ENCODE results near the gene TMEM91. TPM values are rescaled to one million over a fixed set of nuclear protein-coding genes. Genes with fewer than 3 reads are reported as not detected.

The TMEM91 gene
- polyA plus RNA-seq, 1 donor (not counting 4 experiments of a cell fraction or from before 2014, with no cell fraction given) = 6.3 TPM

GRCh38 chr19:41411968-41412265, 35.6 kb downstream of the TMEM91 start:
- H3K27me3 ChIP-seq (ENCODE audit: control insufficient read depth, extremely low read depth, insufficient read depth, low read length) = no peaks in the 10 kb centered on the region
- no peak overlapping the region for H3K27ac ChIP-seq (ENCODE audit: control insufficient read depth, insufficient read depth, low read length)
- TF ChIP-seq, protein P1, sequence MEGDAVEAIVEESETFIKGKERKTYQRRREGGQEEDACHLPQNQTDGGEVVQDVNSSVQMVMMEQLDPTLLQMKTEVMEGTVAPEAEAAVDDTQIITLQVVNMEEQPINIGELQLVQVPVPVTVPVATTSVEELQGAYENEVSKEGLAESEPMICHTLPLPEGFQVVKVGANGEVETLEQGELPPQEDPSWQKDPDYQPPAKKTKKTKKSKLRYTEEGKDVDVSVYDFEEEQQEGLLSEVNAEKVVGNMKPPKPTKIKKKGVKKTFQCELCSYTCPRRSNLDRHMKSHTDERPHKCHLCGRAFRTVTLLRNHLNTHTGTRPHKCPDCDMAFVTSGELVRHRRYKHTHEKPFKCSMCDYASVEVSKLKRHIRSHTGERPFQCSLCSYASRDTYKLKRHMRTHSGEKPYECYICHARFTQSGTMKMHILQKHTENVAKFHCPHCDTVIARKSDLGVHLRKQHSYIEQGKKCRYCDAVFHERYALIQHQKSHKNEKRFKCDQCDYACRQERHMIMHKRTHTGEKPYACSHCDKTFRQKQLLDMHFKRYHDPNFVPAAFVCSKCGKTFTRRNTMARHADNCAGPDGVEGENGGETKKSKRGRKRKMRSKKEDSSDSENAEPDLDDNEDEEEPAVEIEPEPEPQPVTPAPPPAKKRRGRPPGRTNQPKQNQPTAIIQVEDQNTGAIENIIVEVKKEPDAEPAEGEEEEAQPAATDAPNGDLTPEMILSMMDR (optimal IDR thresholded peaks at IDR 0.05 in 1 of 3, IDR thresholded peaks at IDR 0.05 in 1 of 3, conservative IDR thresholded peaks at IDR 0.05 in 1 of 3; ENCODE audit: extremely low read depth in 1 of 3, insufficient read depth in 2 of 3, low read length in 3 of 3) = no peak
- TF ChIP-seq EZH2 (IDR thresholded peaks at IDR 0.05; ENCODE audit: low read length) = no peak
- no peaks in the 10 kb centered on the region for H3K9me1 ChIP-seq (ENCODE audit: control insufficient read depth, extremely low read depth, insufficient read depth, low read length)
- H3K9me3 ChIP-seq (ENCODE audit: control insufficient read depth, low read depth, low read length) = no peaks in the 10 kb centered on the region
- no peak overlapping the region for H3K4me3 ChIP-seq (ENCODE audit: control insufficient read depth in 2 of 3, extremely low read depth in 1 of 3, insufficient read depth in 2 of 3, low read depth in 1 of 3, low read length in 3 of 3)
- peaks cover 0 to 5% of the 10 kb centered on the region in 2 experiments for H3K36me3 ChIP-seq (ENCODE audit: control insufficient read depth in 2 of 2, extremely low read depth in 1 of 2, insufficient read depth in 2 of 2, low read length in 2 of 2)
- H4K20me1 ChIP-seq (ENCODE audit: control insufficient read depth, extremely low read depth, insufficient read depth, low read length) = no peaks in the 10 kb centered on the region
- DNase-seq (ENCODE audit: low read depth, low spot score) (no peak), FAIRE-seq (no peak)
- no peak overlapping the region for H2AFZ ChIP-seq (ENCODE audit: control insufficient read depth, low read length)
- no peak overlapping the region for H3K9ac ChIP-seq (ENCODE audit: control insufficient read depth, extremely low read depth, insufficient read depth, low read length)
- dilution Hi-C loops (cut with MboI; ENCODE audit: extremely low pct_ligation_motif_present, low sequenced_read_pairs) = no loop called here
- no peaks in the 10 kb centered on the region for H3K79me2 ChIP-seq (ENCODE audit: control insufficient read depth, insufficient read depth, low read length)
- H3K4me1 ChIP-seq (ENCODE audit: control insufficient read depth, extremely low read depth, insufficient read depth, low read length) = peaks cover 5% of the 10 kb centered on the region
- no peak overlapping the region for H3K4me2 ChIP-seq (ENCODE audit: control insufficient read depth, extremely low read depth, insufficient read depth, low read depth, low read length)

GRCh38 chr19:41412953-41413352, 36.6 kb downstream of the TMEM91 start:
- Histone ChIP-seq H3K4me3 (ENCODE audit: control insufficient read depth in 2 of 3, extremely low read depth in 1 of 3, insufficient read depth in 2 of 3, low read depth in 1 of 3, low read length in 3 of 3) (no peak overlapping the region), H3K9ac (ENCODE audit: control insufficient read depth, extremely low read depth, insufficient read depth, low read length) (no peak overlapping the region), H3K27ac (ENCODE audit: control insufficient read depth, insufficient read depth, low read length) (no peak overlapping the region), H3K9me1 (ENCODE audit: control insufficient read depth, extremely low read depth, insufficient read depth, low read length) (no peaks in the 10 kb centered on the region), H3K4me2 (ENCODE audit: control insufficient read depth, extremely low read depth, insufficient read depth, low read depth, low read length) (no peak overlapping the region), H2AFZ (ENCODE audit: control insufficient read depth, low read length) (no peak overlapping the region), H3K79me2 (ENCODE audit: control insufficient read depth, insufficient read depth, low read length) (no peaks in the 10 kb centered on the region), H3K27me3 (ENCODE audit: control insufficient read depth, extremely low read depth, insufficient read depth, low read length) (no peaks in the 10 kb centered on the region), H3K4me1 (ENCODE audit: control insufficient read depth, extremely low read depth, insufficient read depth, low read length) (peaks cover 5% of the 10 kb centered on the region), H4K20me1 (ENCODE audit: control insufficient read depth, extremely low read depth, insufficient read depth, low read length) (no peaks in the 10 kb centered on the region), H3K9me3 (ENCODE audit: control insufficient read depth, low read depth, low read length) (no peaks in the 10 kb centered on the region), H3K36me3 (ENCODE audit: control insufficient read depth in 2 of 2, extremely low read depth in 1 of 2, insufficient read depth in 2 of 2, low read length in 2 of 2) (peaks cover 0 to 5% of the 10 kb centered on the region in 2 experiments)
- DNase-seq (ENCODE audit: low read depth, low spot score) (no peak), FAIRE-seq (no peak)
- TF ChIP-seq, protein P1 (optimal IDR thresholded peaks at IDR 0.05 in 1 of 3, IDR thresholded peaks at IDR 0.05 in 1 of 3, conservative IDR thresholded peaks at IDR 0.05 in 1 of 3; ENCODE audit: extremely low read depth in 1 of 3, insufficient read depth in 2 of 3, low read length in 3 of 3) = no peak
- TF ChIP-seq EZH2 (IDR thresholded peaks at IDR 0.05; ENCODE audit: low read length) = no peak
- dilution Hi-C loops (cut with MboI; ENCODE audit: extremely low pct_ligation_motif_present, low sequenced_read_pairs) = no loop called here

Measured in keratinocyte (primary cell).